ENCODE results near the gene NPTX1.

NPTX1 gene

DNA sequence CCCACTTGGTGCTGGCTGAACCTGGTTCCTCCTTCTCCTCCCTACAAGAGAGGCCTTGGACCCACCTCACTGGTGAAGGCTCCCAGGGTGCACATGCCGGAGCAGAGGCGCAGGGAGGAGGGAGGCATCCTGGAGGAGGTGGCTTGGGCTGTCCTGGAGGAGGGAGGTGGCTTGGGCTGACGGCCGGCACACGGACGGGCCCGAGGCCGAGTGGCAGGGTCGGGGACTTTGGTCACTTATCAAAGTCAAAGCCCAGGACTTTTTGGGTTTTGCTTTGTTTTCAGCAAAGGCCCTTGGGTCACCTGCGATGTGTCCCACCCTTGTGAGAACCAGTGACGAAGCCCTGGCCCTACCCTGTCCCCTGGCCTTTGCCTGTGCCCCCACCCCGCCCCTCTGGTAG, 32.9 kb downstream of the NPTX1 start:
- DNase-seq = no peak

DNA sequence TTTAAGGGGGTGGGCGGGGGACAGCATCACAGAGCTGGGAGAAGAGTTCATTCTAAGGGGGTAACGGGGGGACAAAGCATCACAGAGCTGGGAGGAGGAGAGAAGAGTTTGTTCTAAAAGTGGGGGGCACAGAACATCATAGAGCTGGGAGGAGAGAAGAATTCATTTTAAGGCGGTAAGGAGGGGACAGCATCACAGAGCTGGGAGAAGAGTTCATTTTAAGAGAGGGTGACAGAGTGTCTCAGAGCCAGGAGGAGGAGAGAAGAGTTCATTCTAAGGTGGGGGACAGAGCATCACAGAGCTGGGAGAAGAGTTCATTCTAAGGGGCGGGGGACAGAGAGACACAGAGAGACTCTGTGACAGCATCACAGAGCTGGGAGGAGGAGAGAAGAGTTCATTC, 33.6 kb downstream of the NPTX1 start:
- DNase-seq = no peak

DNA sequence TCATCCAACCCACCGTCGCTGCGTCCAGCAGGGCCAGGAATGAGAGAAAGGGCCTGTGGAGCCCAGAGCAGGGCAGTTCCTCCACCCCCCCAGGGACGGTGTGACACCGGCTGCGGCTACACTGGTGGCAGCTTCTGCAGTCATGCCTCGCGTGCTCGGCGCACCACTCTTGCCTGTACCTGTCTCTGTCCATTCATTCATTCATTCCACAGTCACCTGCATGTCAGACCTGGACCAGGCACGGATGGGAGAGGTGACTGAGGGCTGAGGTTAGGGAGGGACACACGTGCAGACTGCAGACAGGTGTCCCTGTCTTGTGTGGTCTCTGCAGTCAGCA, 34.1 kb downstream of the NPTX1 start:
- no peak for DNase-seq

DNA sequence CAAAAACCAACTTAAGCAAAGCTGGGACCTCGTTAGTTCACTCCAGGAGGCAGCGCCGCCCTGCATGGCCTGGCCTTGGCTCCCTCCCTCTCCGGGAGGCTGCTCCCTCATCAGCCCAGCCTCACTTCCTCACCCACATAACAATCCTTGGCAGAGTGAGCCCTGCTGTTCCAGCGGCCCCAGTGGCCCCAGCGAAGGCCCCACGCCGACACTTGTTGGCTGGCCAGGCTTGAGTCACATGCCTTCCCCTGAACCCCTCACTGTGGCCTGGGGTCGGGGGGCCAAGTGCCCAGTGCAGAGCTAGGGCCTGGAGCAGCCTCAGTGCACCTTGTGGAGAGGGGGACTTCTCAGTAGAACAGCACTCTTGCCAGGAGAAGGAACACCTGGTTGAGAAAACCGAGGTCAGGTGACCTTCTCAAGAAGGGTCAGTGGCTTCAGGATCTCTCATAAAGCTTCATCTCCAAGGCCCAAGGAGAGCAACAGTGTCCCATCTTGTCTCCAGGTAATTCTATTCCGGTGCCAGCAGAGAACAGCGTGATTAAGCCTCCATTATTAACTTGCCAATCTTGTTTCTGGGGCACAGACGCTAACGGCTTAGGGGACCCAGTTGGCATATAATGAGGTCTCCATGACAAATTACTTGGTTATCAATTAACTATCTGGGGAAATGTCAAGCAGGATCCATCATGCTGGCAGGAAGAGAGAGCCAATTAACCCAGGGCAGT, 34.6 kb downstream of the NPTX1 start:
- no peak for DNase-seq

DNA sequence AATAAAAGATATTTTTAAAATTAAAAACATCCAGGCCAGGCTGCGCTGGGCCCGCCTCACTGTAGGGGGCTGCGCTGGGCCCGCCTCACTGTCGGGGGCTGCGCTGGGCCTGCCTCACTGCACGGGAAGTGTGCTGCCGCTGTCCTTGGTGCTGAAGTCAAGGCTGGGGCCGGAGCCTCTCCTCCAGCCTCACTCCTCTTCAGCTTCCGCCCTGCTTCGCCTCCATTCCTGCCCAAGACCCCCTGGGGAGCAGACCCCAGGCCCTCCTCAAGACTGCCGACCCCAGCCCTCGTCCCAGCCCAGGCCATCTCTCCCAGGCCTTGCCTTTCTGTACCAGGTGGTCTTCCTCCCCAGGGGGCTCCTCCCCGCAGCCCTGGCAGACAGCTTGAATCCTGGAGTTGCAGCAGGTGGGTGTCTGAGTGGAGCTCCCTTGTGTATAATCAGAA, 35.3 kb downstream of the NPTX1 start:
- DNase-seq = peak in 3 of 4 experiments; percentile 16 to 48 (median 24)

DNA sequence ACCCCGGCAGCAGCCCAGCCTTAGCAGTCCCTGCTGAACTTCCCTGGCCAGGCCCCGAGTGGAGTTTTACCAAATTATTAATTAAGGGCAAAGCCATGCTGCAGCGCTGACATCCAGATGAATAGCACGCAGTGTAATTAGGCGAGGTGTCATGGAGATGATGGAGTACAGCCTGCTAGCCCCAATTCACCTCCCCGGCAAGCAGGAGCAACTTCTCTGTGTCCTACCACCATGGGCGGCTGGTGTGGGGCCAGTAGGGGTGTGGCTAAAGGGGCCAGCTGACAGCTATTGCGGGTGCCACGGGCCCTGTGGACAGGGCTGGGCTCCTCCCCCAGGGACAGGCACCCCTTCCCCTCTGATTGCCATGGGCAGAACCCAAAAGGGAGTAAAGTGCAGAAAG, 36.9 kb downstream of the NPTX1 start:
- no peak for DNase-seq

DNA sequence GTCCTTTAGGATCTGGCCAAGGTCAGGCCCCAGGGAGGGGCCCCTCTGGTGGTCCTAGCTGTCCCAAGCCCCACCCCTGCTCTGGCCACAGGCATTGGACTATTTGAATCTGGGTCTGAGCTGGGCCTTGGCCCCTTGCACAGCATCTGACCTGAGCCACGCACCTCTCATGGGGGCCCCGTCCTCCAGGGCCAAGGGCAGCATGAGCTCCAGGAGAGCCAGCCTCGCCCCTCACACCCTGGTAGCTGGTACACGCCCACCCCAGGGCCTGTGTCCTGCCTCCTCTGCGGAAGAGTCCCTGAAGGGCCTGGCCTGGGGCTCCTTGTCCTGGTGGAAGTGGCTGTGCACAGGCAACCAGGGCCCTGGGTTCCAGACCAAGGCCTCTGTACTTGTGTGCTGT, 37.6 kb downstream of the NPTX1 start:
- no peak for DNase-seq

DNA sequence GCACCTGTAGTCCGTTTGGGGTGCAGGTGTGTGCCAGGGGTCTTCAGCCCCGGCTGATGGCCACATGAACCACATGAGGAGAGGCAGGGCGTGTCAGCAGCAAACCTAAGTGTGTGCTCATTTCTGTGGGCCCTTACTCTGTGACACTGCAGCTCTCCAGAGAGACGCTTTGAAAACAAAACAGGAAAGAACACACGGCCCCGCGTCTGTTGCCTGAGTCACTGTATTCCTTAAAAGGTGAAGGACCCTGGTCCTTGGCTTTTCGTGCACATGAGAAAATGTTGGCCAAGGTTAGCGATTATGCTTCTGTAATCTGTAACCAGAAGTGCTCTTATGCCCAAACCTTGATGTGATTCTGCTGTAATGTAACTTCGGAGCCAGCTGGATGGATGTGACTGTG, 38.9 kb downstream of the NPTX1 start:
- DNase-seq = no peak

DNA sequence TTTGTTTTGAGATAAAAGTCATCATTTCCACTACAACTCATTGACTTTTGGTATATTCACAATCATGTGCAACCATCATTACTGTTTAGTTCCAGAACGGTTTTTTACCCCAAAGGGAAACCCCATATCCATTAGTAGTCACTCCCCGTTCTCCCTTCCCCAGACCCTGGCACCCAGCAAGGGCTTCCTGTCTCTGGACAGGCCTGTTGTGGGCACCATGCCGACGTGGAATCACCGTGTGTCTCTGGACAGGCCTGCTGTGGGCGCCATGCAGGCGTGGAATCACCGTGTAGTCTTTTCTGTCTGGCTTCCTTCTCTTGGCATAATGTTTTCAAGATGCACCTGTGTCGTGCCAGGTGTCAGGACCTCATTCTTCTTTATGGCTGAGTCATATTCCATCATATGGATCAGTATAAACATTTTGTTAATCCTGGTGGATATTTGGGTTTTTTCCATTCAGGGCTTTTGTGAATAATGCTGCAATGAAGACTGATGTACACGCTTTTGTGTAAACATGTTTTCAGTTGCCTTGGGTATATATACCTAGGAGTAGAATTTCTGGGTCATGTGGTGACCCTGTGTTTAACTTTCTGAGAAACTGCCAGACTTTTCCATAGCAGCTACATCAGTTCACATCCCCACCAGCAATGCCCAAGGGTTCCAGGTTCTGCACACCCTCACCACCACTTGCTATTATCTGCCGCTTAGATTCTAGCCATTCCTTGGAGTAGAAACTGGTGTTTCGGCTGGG, 42.3 kb downstream of the NPTX1 start:
- DNase-seq = no peak

DNA sequence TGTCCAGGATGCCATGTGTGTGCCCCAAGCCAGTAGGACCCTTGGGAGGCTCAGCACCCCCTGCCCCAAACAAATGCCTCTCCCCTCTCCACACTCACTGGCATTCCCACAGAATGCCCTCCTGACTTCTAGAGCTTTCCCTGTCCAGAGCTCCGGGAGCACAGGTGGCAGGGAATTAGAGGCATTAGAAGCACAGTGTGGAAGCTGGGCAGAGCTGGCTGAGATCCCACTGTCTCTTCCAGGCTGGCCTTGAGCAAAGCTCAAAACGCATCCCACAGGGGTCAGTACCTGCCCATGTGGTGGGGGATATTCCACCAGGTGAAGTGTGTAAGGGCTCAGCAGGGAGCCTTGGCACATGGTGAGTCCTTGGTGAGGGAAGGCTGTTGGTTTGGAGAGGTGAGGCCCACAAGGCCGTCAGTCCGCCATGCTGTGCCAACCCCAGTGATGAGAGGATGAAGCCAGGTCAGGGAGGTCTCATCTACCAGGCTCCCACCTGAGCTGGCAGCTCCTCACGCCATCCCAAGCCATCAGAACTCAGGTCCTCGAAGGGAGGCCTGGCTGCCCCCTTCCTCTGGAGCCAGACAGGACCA, 43.4 kb downstream of the NPTX1 start:
- DNase-seq = no peak

DNA sequence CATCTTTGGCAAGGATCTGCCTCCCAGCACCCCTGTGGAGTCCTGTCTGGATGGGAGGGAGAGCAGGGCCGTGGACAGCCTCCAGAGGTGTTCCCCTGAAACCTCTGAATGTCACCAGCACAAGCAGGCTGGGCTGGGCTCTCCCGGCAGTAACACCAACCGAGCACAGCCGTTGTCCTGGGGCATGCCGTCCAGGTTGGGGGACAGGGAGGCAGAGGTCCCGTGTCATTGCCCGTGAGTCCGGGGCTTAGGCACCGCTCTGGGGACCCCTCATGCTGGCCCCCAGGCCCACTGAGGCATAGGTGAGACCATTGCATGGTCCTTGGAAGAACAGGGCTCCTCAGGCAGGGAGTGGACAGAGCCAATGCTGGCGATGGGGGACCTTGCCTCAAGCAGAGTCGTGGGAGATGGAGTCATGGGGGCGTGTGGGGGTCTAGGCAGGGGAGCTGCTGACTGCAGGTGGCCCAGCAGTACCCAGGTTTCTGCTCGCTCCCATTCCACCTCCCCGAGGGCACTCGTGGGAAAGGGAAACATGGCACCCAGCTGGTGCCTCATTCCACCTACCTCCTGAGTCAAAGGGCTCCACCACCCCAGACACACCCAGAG, 44.0 kb downstream of the NPTX1 start:
- DNase-seq = no peak

DNA sequence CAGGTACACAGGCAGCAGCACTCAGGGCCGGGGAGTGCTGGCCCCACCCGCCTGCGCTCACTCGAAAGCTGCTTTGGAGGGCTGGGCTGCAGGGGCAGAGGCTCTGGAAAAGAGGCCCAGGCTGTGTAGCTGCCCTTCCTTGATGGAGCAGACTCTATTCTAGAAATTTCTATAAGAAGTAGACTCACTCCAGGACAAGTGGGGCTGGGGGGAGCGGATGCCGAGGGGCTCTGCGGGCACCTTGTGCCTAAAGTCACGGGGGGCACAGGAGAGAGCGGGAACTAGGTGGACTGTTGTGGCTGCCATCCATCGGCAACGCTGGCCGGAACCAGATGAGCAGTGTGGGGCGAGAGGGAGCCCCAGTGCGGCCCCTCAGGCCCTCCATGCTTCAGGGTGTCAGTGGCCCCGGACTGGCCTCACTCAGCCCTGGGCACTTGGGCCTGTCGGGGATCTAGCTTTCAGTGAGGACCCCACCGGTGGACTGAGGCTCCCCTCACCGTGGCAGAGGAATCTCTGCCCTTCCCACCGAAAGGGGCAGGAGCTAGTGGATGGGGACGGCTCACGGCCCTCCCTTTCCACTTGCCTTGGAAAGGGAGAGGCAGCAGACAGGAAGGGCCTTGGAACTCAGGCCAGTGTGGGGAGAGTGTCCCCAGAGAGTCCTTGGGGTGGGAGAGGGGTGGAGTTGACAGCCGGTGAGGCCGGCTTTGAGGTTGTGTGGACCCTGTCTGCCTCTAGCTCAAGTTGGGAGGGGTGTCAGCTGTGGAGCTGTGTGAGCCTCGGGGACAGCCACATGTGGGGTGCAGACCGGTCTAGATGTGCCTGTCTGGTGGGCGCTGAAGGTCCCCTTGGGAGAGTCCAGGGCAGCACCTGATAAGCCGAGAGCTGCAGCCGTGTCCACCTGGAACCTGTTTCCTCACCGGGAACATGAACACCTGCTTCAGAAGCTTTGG, 44.9 kb downstream of the NPTX1 start:
- no peak for DNase-seq

DNA sequence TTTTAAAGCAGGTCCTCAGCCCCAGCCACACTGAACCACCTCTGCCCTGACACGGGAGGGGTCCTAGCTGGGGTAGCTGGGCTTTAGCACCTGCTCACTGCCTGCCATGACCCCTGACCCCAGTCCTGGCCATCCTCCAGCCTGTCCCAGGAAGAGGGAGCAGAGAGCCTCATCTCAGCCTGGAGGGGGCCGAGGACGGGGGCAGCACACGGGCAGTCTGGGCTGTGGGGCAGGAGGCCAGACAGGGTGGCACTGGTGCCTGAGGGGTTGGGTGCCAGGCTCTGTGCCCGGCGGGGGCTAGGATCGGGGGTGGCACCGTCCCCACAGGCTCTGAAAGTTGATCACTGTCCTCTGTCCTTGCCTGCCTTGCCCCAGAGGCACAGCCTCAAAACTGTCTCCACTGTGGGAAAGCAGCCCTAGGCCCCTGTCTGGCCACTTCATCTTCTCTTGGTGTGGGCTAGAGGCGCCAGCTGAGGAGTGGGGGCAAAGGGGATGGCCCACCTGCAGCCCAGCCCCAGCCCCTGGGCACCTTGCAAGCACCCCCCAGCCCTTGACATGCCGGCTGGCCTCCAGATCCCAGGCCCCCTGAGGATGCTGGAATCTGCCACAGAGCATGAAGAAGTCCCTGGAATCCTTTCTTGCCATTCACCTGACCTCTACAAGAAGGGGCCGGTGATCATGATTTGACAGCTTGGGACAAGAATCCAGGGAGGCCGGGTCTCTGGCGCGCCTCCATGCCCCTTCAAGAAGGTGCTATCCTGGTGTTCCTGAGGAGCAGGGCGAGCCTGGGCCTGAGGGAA, 45.8 kb downstream of the NPTX1 start:
- DNase-seq = no peak

DNA sequence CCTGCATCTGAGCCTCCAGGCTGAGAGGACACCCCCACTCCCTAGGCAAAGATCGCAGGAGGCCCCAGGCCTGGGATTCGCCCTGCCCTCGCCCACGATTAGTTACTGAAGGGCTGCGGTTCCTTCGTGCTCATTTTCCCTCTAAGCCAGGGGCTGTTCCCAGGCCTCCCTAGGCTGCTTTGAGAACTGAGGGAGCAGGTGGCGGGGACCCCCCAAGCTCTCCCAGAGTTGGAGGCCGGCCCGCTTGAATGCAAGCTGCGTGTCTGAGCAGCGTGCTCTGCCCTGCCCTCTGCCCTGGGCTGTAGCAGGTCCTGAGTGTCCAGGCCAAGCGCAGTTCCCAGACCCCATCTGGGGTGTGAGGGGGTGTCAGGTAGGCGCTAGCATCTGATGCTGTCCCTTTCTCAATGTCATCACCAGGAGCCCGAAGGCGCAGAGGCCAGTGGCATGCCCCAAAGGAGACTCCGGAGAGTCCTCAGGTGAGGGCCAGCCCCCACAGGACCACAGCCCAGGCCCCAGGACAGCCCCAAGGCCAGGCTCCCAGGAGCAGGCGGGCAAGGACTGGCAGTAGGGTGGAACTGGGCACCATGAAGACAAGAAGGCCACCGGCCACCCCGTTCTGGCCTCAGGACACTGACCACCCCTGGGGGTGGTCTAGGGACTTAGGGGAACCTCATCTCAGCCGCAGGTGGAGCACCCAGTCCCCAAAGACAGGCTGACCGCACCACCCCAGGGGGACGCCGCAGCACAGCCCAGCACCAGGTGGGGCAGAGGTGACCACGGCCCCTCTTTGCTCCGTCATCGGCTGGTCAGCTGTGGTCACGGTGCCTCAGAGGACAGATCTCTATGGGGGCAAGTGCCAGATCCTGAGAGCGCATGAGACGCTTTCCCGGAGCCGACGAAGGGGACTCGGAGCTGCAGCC, 46.8 kb downstream of the NPTX1 start:
- no peak for DNase-seq

DNA sequence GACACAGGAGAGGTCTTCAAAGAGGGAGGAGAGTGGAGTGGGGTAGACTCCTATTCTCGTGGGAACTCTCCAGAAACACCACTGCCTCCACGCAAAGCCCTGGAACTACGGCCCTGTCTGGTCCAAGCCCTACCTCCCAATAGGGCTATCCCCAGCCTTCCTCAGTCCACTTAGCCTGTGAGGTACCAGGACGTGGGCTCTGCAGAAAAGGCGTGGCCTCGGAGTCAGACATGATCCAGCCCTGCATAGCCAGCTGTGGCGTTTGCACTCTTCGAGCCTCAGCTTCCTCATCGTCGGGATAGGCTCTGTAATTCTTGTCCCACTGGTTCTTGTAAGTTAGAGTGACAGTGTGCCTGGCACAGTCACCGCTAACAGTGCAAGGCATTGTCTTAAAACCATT, 47.6 kb downstream of the NPTX1 start:
- DNase-seq = no peak

DNA sequence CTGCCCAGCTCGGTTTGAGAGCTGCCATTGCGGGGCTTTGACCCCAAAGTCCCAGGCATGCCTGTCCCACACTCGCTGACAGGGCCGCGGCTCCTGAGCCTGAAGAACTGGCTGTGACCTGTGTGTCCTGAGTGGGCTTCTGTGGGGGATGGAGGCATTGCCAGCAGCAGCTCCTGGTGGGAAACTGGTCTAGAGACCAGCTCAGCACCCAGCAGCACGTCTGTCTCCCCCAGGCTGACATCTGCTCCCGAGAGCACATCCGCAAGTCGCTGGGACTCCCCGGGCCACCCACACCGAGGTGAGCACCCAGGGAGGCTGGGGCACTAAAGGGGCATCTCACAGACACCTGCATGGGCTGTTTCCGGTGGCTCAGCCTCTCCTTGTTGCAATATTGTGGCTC, 48.0 kb downstream of the NPTX1 start:
- no peak for DNase-seq

DNA sequence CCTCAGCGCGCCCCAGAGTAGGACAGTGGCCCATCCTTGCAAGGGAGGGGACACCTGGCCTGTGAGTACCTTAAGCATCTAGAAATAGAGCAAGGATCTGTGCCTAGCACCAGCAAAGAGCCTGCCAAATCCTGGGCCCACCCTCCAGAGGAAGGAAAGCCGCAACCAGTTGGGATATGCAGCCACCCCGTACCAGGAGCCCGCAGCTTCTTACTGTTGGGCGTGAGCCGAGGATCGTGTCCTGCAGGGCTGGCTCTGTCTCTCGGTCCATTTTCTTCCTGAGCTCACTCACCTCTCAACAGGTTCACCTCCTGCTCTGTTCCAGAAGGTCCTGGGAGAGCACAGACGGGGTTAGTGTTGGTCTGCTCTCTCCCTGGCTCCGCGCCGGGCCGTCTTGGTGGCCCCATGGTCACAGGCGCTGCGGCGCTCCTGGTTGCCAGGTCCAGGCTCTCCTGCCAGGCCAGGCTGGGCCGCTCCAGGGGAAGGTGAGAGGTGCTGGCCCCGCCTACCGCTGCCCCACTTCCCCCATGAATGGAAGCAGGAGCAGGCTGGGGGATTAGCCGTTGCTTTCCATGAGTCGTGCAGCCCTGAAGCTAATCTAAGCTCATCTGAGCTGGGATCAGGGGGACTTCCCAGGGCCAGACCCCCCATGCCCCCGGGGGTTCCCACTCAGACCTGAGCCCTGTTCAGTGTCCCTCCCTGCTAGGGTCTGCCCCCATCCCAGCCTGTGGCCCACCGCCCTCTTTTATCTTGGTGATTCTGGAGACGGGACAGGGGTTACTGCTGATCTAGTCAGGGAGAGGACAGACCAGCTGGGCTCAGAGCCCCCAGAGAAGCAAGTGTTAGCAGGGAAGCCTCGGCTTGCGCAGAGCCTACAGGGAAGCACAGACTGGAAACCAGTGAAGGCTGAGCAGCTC, 48.8 kb downstream of the NPTX1 start:
- no peak for DNase-seq

DNA sequence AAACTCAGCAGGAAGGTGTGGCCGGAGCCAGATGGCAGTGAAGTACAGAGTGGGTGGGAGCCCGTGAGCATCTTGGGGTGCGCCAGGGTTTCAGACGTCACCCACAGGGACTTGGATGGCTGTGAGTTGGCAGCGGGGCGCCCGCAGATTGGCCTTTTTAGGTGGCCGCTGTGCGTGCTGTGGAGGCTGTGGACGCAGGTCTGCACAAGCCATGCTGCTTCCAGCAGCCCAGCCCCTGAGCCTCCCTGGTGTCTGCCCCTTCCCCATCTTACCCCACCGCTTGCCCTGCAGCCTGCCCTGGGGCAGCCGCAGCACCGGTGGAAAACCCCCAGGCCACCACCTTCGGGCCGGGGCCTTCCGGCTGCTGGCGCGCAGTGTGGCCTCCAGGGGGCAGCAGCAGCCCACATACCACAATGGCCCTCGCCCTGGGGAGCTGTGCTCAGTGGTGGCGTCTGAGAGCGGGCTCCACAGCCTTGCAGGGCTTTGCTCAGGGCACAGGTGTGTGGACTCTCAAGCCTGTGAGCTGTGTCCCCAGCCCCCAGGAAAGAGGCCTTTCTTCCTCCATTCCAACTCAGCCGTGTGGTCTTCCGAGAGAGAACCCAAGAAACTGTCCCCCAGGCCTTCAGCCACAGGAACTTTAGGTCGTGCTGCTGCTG, 49.6 kb downstream of the NPTX1 start:
- DNase-seq = peak; percentile 79 to 84 (median 82)

DNA sequence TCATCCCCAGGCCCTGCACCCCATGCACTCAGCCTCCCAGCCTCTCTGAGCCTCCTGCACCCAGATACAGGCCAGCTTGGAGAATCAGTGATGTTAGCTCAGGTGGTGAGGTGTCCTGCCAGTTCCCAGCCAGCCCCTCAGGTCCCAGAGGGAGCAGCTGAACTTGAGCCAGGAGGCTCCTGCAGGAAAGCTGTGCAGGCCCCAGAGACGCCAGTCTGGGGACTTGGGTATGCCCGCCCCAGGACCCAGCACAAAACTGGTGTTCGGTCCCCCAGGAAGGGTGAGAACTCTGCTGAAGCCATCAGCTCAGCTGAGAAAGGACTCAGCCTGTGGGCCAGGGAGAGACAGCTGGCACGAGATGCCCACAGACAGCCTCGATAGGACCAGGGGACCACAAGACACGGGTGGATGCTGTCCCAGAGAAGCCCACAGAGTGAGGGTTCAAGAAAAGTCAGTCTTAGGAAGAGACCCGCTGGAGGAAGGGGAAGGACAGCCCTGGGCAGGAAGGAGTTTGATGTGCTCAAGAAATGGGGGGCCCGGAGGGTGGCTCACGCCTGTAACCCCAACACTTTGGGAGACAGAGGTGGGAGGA, 50.5 kb downstream of the NPTX1 start:
- DNase-seq = no peak
